Activated T-cell treated with anti-CD3 and anti-CD28 coated beads, Interleukin-2, amount 50 U/mL, for 4 hours (primary cell): Measurements from ENCODE around the gene LRRC3. TPM values are rescaled to one million over a fixed set of nuclear protein-coding genes. Genes with fewer than 3 reads are reported as not detected.

ENCODE experiments used
- ATAC-seq, 2 donors: fragments of 200-7000 bp; cut with Tn5 transposase; one replicate each; pipeline ENCODE4 v1.10.0; 2021
- DNase-seq: peaks from one replicate; pipeline ENCODE4 v3.0.0-alpha.2; 2020
- H3K27me3 Mint-ChIP-seq: one replicate; pipeline ENCODE4 v1.8.0; 2021; ENCODE audit warnings: low read depth, mixed read lengths
- H3K36me3 Mint-ChIP-seq: one replicate; pipeline ENCODE4 v1.8.0; 2022; ENCODE audit warnings: mixed read lengths; ENCODE audit not compliant: insufficient read depth
- H3K4me1 Mint-ChIP-seq: one replicate; pipeline ENCODE4 v1.8.0; 2021; ENCODE audit warnings: low read depth, mixed read lengths
- H3K4me3 Mint-ChIP-seq: one replicate; pipeline ENCODE4 v1.8.0; 2021; ENCODE audit warnings: mild to moderate bottlenecking, moderate library complexity, mixed read lengths
- H3K9me3 Mint-ChIP-seq: one replicate; pipeline ENCODE4 v1.8.0; 2021; ENCODE audit warnings: mixed read lengths
- total RNA-seq, 3 donors: library from RNA; stranded (reverse); gene quantifications; one replicate each; pipeline ENCODE4 v1.2.1, GENCODE V29; 2021

The LRRC3 gene
- total RNA-seq, 3 donors from 2014 or later: 0.24 to 0.57 (median 0.35) TPM

DNA sequence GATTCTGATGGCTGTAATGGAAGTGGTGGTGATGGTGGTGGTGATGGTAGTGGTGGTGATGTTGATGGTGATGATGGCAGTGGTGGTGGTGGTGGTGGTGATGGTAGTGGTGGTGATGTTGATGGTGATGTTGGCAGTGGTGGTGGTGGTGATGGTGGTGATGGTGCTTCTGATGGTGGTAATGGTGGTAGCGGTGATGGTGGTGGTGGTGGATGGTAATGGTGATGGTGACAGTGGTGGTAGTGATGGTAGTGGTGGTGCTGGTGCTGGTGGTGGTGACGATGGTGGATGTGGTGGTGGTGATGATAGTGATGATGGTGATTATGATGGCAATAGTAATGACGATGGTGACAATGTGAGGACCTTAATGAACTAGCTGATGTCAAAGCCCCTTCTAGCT, 35.6 kb upstream of the LRRC3 start:
- DNase-seq (no peak), ATAC-seq (no peak)
- Mint-ChIP-seq H3K9me3 (peaks cover 4% of the 10 kb centered on the region), H3K4me1 (no peaks in the 10 kb centered on the region), H3K36me3 (no peaks in the 10 kb centered on the region), H3K27me3 (no peaks in the 10 kb centered on the region), H3K4me3 (no peak overlapping the region)

DNA sequence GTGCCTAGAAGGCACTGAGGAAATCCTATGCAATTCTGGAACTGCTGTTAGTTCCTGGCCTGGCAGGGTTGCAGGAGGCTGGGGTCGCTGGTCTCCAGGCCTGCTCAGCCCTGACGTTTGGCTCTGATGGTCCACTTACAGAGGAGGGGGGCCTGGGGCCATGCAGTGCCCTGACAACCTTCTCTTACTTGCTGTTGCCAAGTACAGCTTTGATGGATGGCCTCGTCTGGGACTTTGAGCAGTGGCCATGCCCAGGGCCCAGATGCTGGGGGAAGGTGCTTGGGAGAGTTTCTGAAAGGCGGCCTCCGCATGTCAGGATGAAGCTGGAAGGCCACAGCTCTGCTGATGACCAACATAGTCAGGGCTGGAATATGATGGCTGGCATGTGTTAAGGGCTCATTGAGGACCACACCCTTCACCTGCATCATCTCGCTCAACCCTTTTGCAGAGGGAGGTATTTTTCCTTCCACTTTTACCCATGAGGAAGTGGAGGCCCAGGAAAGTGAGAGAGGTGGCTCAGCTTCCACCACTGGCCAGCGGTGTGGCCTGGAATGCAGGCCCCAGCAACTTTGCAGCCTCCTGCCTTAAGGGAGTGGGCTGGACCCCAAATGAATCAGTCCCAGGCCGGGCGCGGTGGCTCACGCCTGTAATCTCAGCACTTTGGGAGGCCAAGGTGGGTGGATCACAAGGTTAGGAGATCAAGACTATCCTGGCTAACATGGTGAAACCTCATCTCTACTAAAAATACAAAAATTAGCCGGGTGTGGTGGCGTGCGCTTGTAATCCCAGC, 34.7 kb upstream of the LRRC3 start:
- DNase-seq (no peak), ATAC-seq (no peak)
- peaks cover 4% of the 10 kb centered on the region for H3K9me3 Mint-ChIP-seq
- no peaks in the 10 kb centered on the region for H3K27me3 Mint-ChIP-seq
- H3K4me1 Mint-ChIP-seq: no peaks in the 10 kb centered on the region
- H3K4me3 Mint-ChIP-seq: no peak overlapping the region
- H3K36me3 Mint-ChIP-seq: no peaks in the 10 kb centered on the region

DNA sequence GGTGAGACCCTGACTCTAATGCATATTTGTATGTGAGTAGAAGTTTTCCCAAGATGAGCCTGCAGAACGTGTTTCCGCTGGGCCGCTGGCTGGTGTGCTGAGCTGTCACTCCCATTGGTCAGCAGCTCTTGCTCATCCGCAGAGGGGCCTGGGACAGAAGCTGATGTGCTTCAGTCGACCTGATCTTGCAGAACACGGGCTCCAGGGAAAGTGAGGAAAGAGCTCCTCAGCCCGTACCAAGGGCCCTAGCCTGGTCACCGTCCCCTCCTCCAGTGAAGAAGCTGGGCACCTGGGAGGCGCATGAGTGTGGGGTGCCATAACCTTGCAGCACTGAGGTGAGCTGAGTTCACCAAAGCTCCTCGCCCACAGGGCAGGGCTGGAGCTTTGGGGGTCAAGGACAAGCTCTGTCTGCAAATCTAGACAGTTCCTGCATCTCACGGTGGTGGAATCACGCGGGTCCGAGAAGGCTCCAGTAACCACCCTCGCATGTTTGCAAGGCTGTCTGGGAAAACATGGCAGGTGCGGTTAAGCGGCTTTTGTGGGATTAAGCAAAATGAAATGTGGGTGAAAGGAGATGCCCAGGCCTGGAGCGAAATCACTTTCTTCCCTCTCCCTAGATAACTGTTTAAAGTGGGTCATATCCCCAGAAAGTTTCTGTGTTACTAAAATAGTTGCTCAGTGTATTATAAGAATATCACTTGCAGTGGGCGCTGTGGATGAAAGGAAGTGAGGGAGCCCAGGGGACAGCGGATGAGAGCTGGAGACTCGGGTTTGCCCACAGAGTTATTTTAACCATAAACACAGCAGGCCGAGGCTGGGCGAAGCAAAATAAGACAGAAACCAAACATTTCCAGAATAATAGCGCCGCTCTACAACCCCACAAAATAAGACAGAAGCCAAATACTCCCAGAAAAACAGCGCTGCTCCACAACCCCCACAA, 33.1 kb upstream of the LRRC3 start:
- no peaks in the 10 kb centered on the region for H3K27me3 Mint-ChIP-seq
- H3K4me3 Mint-ChIP-seq: no peak overlapping the region
- ATAC-seq (no peak), DNase-seq (no peak)
- peaks cover 4% of the 10 kb centered on the region for H3K9me3 Mint-ChIP-seq
- H3K36me3 Mint-ChIP-seq: no peaks in the 10 kb centered on the region
- H3K4me1 Mint-ChIP-seq: no peaks in the 10 kb centered on the region

DNA sequence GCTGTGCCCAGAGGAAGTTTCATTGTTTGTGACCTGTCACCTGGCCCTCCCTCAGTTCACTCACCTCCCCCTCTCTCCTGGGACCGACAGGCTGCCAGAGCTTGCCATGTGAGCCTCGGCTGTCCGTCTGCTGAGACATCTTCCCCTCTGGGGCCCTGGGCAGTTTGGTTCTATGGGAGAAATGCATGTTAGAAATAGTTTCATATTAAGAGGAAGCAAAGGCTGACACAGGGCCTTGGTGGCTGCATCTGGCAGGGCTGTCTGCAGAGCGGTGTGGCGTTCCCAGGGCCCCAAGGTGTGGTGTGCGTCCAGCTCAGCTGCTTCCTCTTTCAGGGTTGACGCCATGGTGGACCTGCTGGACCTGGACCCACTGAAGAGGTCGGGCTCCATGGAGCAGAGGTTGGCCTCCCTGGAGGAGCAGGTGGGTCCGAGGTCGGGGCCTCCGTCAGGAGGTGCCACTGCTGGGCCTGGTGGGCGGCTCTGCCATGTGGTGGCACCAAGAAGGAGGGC, 31.9 kb upstream of the LRRC3 start:
- Mint-ChIP-seq H3K36me3 (no peaks in the 10 kb centered on the region), H3K9me3 (peaks cover 4% of the 10 kb centered on the region), H3K4me3 (no peak overlapping the region), H3K4me1 (no peaks in the 10 kb centered on the region), H3K27me3 (no peaks in the 10 kb centered on the region)
- no peak for ATAC-seq
- DNase-seq: no peak

DNA sequence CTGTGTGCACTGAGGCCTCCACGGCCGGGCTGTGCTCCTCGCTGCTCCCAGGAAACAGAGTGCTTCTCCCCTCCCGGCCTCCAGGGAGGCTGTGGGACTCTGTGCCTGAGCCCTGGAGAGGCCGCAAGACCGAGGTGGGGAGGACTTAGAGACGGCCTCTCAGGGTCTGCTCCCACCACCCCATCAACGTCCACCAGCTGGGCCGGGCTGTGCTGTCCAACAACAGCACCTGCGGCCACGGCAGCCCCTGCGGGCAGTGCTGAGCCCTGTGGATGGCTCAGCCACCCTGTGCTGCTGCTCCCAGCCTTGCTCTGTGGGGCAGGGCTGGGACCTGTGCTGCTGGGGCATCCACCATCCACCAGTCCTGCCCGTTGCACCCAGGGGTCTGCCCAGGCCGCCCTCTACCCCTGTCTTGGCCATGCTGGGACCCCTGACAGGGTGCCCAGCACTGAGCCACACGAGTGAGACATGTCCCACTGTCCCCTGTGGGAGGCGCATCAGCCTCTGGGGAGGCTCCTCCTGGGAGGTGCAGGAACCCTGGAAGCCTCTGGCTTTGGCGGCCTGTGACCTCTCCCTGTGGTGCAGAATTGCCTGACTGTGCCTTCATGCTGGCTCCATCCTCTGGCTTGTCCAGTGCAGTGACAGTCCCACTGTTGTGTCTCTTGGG, 31.2 kb upstream of the LRRC3 start:
- no peak for ATAC-seq
- no peaks in the 10 kb centered on the region for H3K27me3 Mint-ChIP-seq
- peaks cover 4% of the 10 kb centered on the region for H3K9me3 Mint-ChIP-seq
- DNase-seq: peak; percentile 1
- H3K36me3 Mint-ChIP-seq: no peaks in the 10 kb centered on the region
- no peak overlapping the region for H3K4me3 Mint-ChIP-seq
- H3K4me1 Mint-ChIP-seq: no peaks in the 10 kb centered on the region

DNA sequence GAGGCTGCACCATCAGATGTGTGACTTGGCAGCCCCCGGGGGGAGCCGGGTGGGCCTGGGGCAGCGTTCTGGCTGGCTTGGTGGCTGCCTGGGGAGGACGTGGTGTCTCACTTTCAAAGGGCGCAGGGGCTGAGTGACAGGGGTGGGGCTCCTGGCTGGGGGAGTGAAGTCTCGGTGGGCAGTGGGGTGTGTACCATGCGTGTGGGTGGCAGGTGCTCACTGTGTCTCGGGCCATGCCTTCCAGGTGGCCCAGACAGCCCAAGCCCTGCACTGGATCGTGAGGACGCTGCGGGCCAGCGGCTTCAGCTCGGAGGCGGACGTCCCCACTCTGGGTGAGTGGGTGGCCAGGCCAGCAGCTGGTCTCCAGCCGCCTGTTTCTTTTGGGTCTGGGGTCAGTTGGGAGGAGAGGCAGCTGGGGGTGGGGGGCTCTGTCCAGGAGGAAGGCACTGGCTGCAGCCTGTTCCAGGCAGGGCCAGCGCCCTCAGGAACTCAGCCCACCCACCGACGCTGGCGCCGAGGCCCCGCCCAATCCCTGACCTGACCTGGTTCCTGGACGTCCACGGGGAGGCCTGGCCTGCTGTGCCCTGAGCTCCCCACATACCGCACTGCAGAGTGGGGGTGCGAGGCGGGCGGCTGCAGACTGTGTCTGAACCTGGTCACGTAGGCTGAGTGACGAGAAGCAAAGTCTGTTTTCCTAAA, 30.6 kb upstream of the LRRC3 start:
- Mint-ChIP-seq H3K27me3 (no peaks in the 10 kb centered on the region), H3K9me3 (peaks cover 3% of the 10 kb centered on the region), H3K36me3 (no peaks in the 10 kb centered on the region), H3K4me1 (no peaks in the 10 kb centered on the region), H3K4me3 (no peak overlapping the region)
- no peak for DNase-seq
- ATAC-seq: no peak

DNA sequence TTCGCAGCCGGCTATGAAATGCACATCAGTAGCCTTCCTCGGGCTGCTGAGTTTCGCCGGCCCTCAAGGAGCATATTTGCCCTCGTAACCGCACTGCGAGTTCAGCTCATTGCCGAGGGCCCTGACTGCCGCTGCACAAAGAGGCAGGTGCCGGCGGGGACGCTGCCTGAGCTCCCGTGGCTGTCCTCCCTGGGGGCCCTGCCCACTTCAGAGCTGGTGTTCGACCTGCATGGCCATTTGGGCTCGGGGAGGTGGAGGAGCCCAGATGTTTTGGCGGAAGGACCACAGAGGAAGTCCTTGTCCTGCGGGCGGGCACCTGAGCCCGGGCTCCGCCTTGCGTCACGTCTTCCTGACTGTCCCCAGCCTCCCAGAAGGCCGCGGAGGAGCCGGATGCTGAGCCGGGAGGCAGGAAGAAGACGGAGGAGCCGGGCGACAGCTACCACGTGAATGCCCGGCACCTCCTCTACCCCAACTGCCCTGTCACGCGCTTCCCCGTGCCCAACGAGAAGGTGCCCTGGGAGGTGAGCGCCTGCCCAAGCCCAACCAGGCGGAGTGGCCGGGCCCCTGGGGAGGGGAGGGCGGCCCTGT, 29.9 kb upstream of the LRRC3 start:
- H3K36me3 Mint-ChIP-seq: no peaks in the 10 kb centered on the region
- DNase-seq: no peak
- no peak for ATAC-seq
- no peaks in the 10 kb centered on the region for H3K27me3 Mint-ChIP-seq
- H3K9me3 Mint-ChIP-seq: peaks cover 8% of the 10 kb centered on the region
- H3K4me1 Mint-ChIP-seq: no peaks in the 10 kb centered on the region
- no peak overlapping the region for H3K4me3 Mint-ChIP-seq

DNA sequence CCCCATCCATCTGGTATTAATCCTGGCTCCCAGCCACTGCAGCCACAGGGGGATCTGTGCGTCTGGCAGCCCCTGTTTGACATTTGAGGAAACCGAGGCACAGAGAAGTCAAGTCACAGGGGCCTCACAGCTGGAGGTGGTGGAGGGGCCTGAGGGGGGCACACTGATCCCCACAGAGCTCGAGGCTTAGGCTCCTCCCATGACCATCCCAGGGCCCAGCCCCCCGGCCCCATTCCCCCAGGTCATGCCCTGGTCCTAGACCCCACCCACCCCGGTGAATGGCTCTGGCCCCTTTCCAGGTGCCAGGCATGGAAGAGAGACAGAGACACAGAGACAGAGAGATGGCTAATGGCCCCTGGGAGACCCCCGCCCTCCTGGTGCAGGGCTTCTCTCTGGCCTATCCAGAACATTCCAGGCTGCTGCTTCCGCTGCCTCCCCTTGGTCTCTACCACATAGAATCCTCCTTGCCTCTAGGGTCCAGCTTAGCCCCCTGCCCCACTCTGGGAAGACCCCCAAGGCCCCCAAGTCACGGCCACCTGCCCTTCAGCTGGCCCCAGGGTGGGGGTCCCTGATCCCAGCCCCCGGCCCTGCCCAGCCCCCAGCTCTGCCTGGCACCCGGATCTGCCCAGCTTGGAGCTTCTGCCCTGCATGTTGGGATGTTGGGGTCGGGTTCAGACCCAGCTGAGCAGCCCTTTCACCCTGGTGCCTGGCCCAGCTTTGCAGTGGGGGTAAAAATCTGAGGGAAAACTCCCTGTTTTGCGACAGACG, 29.2 kb upstream of the LRRC3 start:
- no peak for DNase-seq
- ATAC-seq: no peak
- Mint-ChIP-seq H3K4me3 (no peak overlapping the region), H3K4me1 (no peaks in the 10 kb centered on the region), H3K36me3 (no peaks in the 10 kb centered on the region), H3K27me3 (no peaks in the 10 kb centered on the region), H3K9me3 (peaks cover 11% of the 10 kb centered on the region)

DNA sequence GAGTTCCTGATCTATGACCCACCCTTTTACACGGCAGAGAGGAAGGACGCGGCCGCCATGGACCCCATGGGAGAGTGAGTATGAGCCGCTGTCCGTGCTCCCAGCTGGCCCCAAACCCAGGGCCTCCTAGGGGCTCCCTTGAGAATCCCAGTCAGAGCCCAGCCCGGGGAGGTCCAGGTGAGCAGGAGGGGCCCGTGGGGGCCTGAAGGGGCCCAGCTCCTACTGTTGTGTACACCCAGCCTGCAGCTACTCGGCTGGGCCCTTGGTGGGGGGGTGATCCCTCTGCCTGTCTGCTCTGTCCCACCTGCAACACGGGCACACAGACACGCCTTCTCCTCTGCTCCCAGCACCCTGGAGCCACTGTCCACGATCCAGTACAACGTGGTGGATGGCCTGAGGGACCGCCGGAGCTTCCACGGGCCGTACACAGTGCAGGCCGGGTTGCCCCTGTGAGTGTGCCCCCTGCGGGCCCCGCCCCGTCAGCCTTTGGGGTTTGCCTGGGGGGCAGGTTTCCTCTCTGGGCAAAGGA, 28.6 kb upstream of the LRRC3 start:
- ATAC-seq (no peak), DNase-seq (no peak)
- Mint-ChIP-seq H3K4me1 (no peaks in the 10 kb centered on the region), H3K36me3 (no peaks in the 10 kb centered on the region), H3K27me3 (no peaks in the 10 kb centered on the region), H3K4me3 (no peak overlapping the region), H3K9me3 (peaks cover 15% of the 10 kb centered on the region)

DNA sequence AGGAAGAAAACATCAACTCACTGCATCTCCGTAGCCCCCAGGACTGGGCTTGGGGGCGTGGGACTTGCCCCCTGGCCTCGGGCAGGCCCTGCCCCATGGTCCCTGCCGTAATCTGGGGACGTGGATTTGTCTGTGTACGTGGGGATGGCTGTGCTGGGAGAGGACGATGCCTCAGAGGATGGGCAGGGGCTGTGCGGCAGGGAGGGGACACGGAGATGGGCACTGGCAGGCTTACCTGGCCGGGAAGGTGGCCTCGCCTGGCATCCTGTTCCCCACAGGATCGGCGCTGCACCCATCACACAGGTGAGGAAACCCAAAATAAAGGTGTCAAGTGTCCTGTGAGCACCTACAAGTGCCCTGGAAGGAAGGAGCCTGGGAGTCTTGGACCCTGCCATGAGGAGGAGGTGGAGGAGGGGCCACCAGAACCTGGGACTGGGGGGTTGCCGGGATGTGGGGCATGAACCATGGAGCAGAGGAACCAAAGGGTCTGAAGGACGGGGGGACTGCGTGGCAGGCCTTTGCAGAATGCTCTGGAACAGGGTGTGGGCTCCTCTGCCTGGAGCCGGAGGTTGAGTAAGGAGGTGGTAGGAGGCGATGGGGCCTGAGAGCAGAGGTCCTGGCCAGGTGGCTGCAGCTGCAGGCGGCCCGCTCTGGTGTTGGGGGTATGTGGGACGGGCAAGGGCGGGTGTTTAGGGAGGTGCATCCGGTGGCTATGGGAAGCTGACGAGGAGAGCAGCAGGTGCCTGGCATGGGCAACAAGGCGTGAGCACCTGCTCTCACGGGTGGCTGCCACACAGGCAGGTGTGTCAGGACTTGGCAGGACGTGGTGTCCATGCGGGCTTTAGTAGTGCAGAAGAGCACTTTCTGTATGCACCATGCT, 27.8 kb upstream of the LRRC3 start:
- Mint-ChIP-seq H3K36me3 (no peaks in the 10 kb centered on the region), H3K4me3 (no peak overlapping the region), H3K9me3 (peaks cover 18% of the 10 kb centered on the region), H3K27me3 (no peaks in the 10 kb centered on the region), H3K4me1 (no peaks in the 10 kb centered on the region)
- ATAC-seq: peak in 1 of 2 donors; percentile 18
- DNase-seq: no peak

DNA sequence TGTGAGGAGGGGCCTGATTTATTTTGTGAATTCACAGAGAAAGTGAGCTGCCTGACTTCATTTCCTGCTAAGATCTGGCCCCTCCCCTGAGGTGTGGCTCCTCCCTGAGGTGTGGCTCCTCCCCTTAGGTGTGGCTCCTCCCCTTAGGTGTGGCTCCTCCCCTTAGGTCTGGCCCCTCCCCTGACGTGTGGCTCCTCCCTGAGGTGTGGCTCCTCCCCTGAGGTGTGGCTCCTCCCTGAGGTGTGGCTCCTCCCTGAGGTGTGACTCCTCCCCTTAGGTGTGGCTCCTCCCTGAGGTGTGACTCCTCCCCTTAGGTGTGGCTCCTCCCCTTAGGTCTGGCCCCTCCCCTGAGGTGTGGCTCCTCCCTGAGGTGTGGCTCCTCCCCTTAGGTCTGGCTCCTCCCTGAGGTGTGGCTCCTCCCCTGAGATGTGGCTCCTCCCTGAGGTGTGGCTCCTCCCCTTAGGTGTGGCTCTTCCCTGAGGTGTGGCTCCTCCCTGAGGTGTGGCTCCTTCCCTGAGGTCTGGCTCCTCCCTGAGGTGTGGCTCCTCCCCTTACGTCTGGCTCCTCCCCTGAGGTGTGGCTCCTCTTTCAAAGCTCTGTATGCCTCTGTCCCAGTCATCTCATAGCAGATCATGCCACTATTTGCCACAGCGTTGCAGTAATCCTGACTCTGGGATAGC, 26.9 kb upstream of the LRRC3 start:
- Mint-ChIP-seq H3K36me3 (no peaks in the 10 kb centered on the region), H3K4me1 (no peaks in the 10 kb centered on the region), H3K9me3 (peaks cover 18% of the 10 kb centered on the region), H3K27me3 (no peaks in the 10 kb centered on the region), H3K4me3 (no peak overlapping the region)
- peak; percentile 68 to 75 for ATAC-seq
- no peak for DNase-seq

DNA sequence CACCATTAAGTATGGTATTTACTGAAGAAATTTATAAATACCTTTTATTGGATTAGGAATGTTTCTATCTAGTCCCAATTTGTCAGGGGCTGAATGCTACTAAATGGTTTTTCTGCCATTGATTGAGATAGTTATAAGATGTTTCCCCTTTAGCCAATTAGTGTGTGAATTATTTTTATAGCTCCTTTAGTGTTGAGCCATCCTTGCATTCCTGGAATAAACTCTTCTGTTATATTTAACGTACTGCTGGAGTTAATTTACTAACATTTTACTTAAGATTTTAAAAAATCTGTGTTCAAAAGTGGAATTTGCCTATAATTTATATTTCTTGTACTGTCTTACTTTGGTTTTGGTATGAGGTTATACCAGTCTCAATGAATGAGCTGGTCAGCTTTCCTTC, 25.4 kb upstream of the LRRC3 start:
- DNase-seq (no peak), ATAC-seq (no peak)
- peaks cover 18% of the 10 kb centered on the region for H3K9me3 Mint-ChIP-seq
- no peaks in the 10 kb centered on the region for H3K27me3 Mint-ChIP-seq
- no peaks in the 10 kb centered on the region for H3K4me1 Mint-ChIP-seq
- H3K4me3 Mint-ChIP-seq: no peak overlapping the region
- no peaks in the 10 kb centered on the region for H3K36me3 Mint-ChIP-seq
